Activated CD8-positive, alpha-beta T cell treated with anti-CD3 and anti-CD28 coated beads, Interleukin-2, amount 10 ng/mL, durations not matched to agents 7 days and 5 days (primary cell): ENCODE data around the gene CBR3. TPM values are rescaled to one million over a fixed set of nuclear protein-coding genes. Genes with fewer than 3 reads are reported as not detected.
"Not testable (repeated sequence)": the region's sequence is repeated elsewhere in the genome, so short reads cannot be mapped to it uniquely, and the experiment has no call there.

Source experiments
- ATAC-seq: fragments of 150-1000 bp; cut with Tn5 transposase; one replicate; pipeline ENCODE4 v1.10.0; 2021; ENCODE audit warnings: moderate library complexity
- CTCF ChIA-PET: fragments of 350-600 bp; sonication (Branson Sonifier 250); formaldehyde crosslinking; loops from one replicate; lab custom pipeline; 2021; ENCODE audit warnings: antibody characterized with exemption; lab: Charles Lee
- POLR2A ChIA-PET: fragments of 350-600 bp; sonication (Branson Sonifier 250); formaldehyde crosslinking; loops from one replicate; lab custom pipeline; 2021; ENCODE audit warnings: antibody characterized with exemption; lab: Charles Lee
- DNase-seq: peaks from one replicate; pipeline ENCODE4 v3.0.0-alpha.2; 2020
- H3K27ac Mint-ChIP-seq: one replicate; pipeline ENCODE4 v1.8.0; 2021; ENCODE audit warnings: mild to moderate bottlenecking, mixed read lengths
- H3K27me3 Mint-ChIP-seq: one replicate; pipeline ENCODE4 v1.8.0; 2021; ENCODE audit warnings: low read depth, mixed read lengths
- H3K36me3 Mint-ChIP-seq: one replicate; pipeline ENCODE4 v1.8.0; 2021; ENCODE audit warnings: low read depth, mixed read lengths
- H3K4me1 Mint-ChIP-seq: one replicate; pipeline ENCODE4 v1.8.0; 2021; ENCODE audit warnings: low read depth, mixed read lengths
- H3K4me3 Mint-ChIP-seq: one replicate; pipeline ENCODE4 v1.8.0; 2021; ENCODE audit warnings: mild to moderate bottlenecking, mixed read lengths
- H3K9me3 Mint-ChIP-seq: one replicate; pipeline ENCODE4 v1.8.0; 2022; ENCODE audit warnings: mixed read lengths; ENCODE audit not compliant: insufficient read depth
- total RNA-seq, 2 experiments: library from RNA; stranded (reverse); gene quantifications; one replicate each; pipeline ENCODE4 v1.2.3, GENCODE V29; 2021

The CBR3 gene
- total RNA-seq, 2 experiments from 2014 or later = 29.6 to 32.3 TPM

- CTCF ChIA-PET = interaction anchor here (1.0 to 1.7 kb wide), 3 partner anchors 13 to 18 kb away, joined by 3 read pairs; no protein-coding TSS in a partner anchor
- POLR2A ChIA-PET = no interaction called here
- ATAC-seq (no peak), DNase-seq (no peak)
- H3K27me3 Mint-ChIP-seq = peaks cover 1% of the 10 kb centered on the region
- H3K4me1 Mint-ChIP-seq = peaks cover 15% of the 10 kb centered on the region
- H3K36me3 Mint-ChIP-seq = no peaks in the 10 kb centered on the region
- no peak overlapping the region for H3K4me3 Mint-ChIP-seq
- H3K9me3 Mint-ChIP-seq = no peaks in the 10 kb centered on the region
- no peak overlapping the region for H3K27ac Mint-ChIP-seq
Measured at GRCh38 chr21:36122977-36123376, 11.9 kb upstream of the CBR3 start.

- no peak overlapping the region for H3K4me3 Mint-ChIP-seq
- H3K4me1 Mint-ChIP-seq = peaks cover 24% of the 10 kb centered on the region
- peaks cover 6% of the 10 kb centered on the region for H3K27me3 Mint-ChIP-seq
- DNase-seq (no peak), ATAC-seq (no peak)
- H3K9me3 Mint-ChIP-seq = no peaks in the 10 kb centered on the region
- no peak overlapping the region for H3K27ac Mint-ChIP-seq
- ChIA-PET CTCF (interaction anchor here (1.0 to 1.5 kb wide), 7 partner anchors 9 to 1328 kb away, joined by 3 to 4 read pairs (median 3); no protein-coding TSS in a partner anchor), POLR2A (interaction anchor here (0.6 to 0.7 kb wide), 2 partner anchors 11 to 15 kb away, joined by 3 read pairs; no protein-coding TSS in a partner anchor)
- H3K36me3 Mint-ChIP-seq = no peaks in the 10 kb centered on the region
Measured at GRCh38 chr21:36124395-36124794, 10.5 kb upstream of the CBR3 start.

GRCh38 chr21:36125512-36126207 lies 9.2 kb upstream of the CBR3 start:
- H3K27me3 Mint-ChIP-seq = peaks cover 6% of the 10 kb centered on the region
- H3K4me3 Mint-ChIP-seq = no peak overlapping the region
- CTCF ChIA-PET = interaction anchor here (0.6 to 3.2 kb wide), 20 partner anchors 9 to 1329 kb away, joined by 3 to 23 read pairs (median 3); partner anchors contain the start of genes CBR1 and CBR3
- DNase-seq (peak; percentile 75), ATAC-seq (peak; percentile 26)
- no peak overlapping the region for H3K27ac Mint-ChIP-seq
- peaks cover 4% of the 10 kb centered on the region for H3K36me3 Mint-ChIP-seq
- H3K9me3 Mint-ChIP-seq = no peaks in the 10 kb centered on the region
- POLR2A ChIA-PET = no interaction called here
- peaks cover 31% of the 10 kb centered on the region for H3K4me1 Mint-ChIP-seq

- DNase-seq (no peak), ATAC-seq (no peak)
- H3K4me1 Mint-ChIP-seq = peaks cover 35% of the 10 kb centered on the region
- no peak overlapping the region for H3K4me3 Mint-ChIP-seq
- H3K36me3 Mint-ChIP-seq = peaks cover 8% of the 10 kb centered on the region
- CTCF ChIA-PET = interaction anchor here (0.6 to 3.2 kb wide), 10 partner anchors 10 to 1325 kb away, joined by 3 to 23 read pairs (median 3); partner anchors contain the start of gene CBR3
- no peaks in the 10 kb centered on the region for H3K9me3 Mint-ChIP-seq
- POLR2A ChIA-PET = no interaction called here
- no peak overlapping the region for H3K27ac Mint-ChIP-seq
- H3K27me3 Mint-ChIP-seq = peaks cover 6% of the 10 kb centered on the region
Measured at GRCh38 chr21:36126208-36126565, 8.7 kb upstream of the CBR3 start.

GRCh38 chr21:36126621-36127110 lies 8.2 kb upstream of the CBR3 start:
- Mint-ChIP-seq H3K27ac (no peak overlapping the region), H3K4me3 (no peak overlapping the region), H3K27me3 (peaks cover 6% of the 10 kb centered on the region), H3K4me1 (peaks cover 35% of the 10 kb centered on the region), H3K36me3 (peaks cover 8% of the 10 kb centered on the region), H3K9me3 (no peaks in the 10 kb centered on the region)
- POLR2A ChIA-PET = interaction anchor here (1.1 kb wide), 1 partner anchor 9 kb away, joined by 8 read pairs; no protein-coding TSS in a partner anchor
- DNase-seq = no peak
- CTCF ChIA-PET = interaction anchor here (0.8 to 3.2 kb wide), 10 partner anchors 10 to 1083 kb away, joined by 3 to 23 read pairs (median 4); no protein-coding TSS in a partner anchor
- no peak for ATAC-seq

- Mint-ChIP-seq H3K27ac (no peak overlapping the region), H3K4me3 (no peak overlapping the region)
Measured at GRCh38 chr21:36127250-36127904, 7.5 kb upstream of the CBR3 start.

GRCh38 chr21:36127977-36128376 lies 6.9 kb upstream of the CBR3 start:
- H3K27me3 Mint-ChIP-seq = peaks cover 6% of the 10 kb centered on the region
- POLR2A ChIA-PET = no interaction called here
- no peak overlapping the region for H3K4me3 Mint-ChIP-seq

More at GRCh38 chr21:36127250-36127904, 7.5 kb upstream of the CBR3 start:
- POLR2A ChIA-PET = interaction anchor here (1.1 kb wide), 1 partner anchor 8 kb away, joined by 8 read pairs; no protein-coding TSS in a partner anchor
- no peaks in the 10 kb centered on the region for H3K9me3 Mint-ChIP-seq
- ATAC-seq (no peak), DNase-seq (no peak)
- peaks cover 6% of the 10 kb centered on the region for H3K27me3 Mint-ChIP-seq
- CTCF ChIA-PET = interaction anchor here (0.8 to 3.2 kb wide), 8 partner anchors 7 to 79 kb away, joined by 3 to 23 read pairs (median 4); no protein-coding TSS in a partner anchor
- H3K36me3 Mint-ChIP-seq = peaks cover 12% of the 10 kb centered on the region
- peaks cover 38% of the 10 kb centered on the region for H3K4me1 Mint-ChIP-seq

GRCh38 chr21:36129219-36129618 lies 5.7 kb upstream of the CBR3 start:
- H3K27me3 Mint-ChIP-seq = peaks cover 6% of the 10 kb centered on the region
- ATAC-seq = no peak
- POLR2A ChIA-PET = interaction anchor here (1.0 kb wide), 1 partner anchor 15 kb away, joined by 4 read pairs; no protein-coding TSS in a partner anchor
- peak overlapping the region; percentile 9 for H3K4me3 Mint-ChIP-seq
- H3K36me3 Mint-ChIP-seq = peaks cover 18% of the 10 kb centered on the region
- DNase-seq = no peak
- no peak overlapping the region for H3K27ac Mint-ChIP-seq
- peaks cover 46% of the 10 kb centered on the region for H3K4me1 Mint-ChIP-seq
- no peaks in the 10 kb centered on the region for H3K9me3 Mint-ChIP-seq
- CTCF ChIA-PET = interaction anchor here (0.9 kb wide), 1 partner anchor 10 kb away, joined by 3 read pairs; no protein-coding TSS in a partner anchor

More at GRCh38 chr21:36127977-36128376, 6.9 kb upstream of the CBR3 start:
- no peaks in the 10 kb centered on the region for H3K9me3 Mint-ChIP-seq
- CTCF ChIA-PET = interaction anchor here (1.1 to 3.2 kb wide), 4 partner anchors 8 to 15 kb away, joined by 3 to 23 read pairs (median 6); no protein-coding TSS in a partner anchor
- H3K27ac Mint-ChIP-seq = no peak overlapping the region
- peaks cover 15% of the 10 kb centered on the region for H3K36me3 Mint-ChIP-seq
- ATAC-seq (no peak), DNase-seq (no peak)
- H3K4me1 Mint-ChIP-seq = peaks cover 42% of the 10 kb centered on the region

GRCh38 chr21:36130414-36130762 lies 4.5 kb upstream of the CBR3 start:
- ATAC-seq, DNase-seq, H3K27me3 Mint-ChIP-seq, H3K9me3 Mint-ChIP-seq, CTCF ChIA-PET: not testable (repeated sequence)
- Mint-ChIP-seq H3K4me3 (peak overlapping the region; percentile 84), H3K4me1 (peaks cover 49% of the 10 kb centered on the region), H3K36me3 (peaks cover 20% of the 10 kb centered on the region), H3K27ac (peak overlapping the region; percentile 80)
- POLR2A ChIA-PET = interaction anchor here (0.5 kb wide), 1 partner anchor 217 kb away, joined by 3 read pairs; no protein-coding TSS in a partner anchor

- DNase-seq, H3K27ac Mint-ChIP-seq, H3K27me3 Mint-ChIP-seq, H3K9me3 Mint-ChIP-seq, CTCF ChIA-PET, ATAC-seq: not testable (repeated sequence)
- Mint-ChIP-seq H3K4me3 (peak overlapping the region; percentile 84), H3K4me1 (peaks cover 45% of the 10 kb centered on the region), H3K36me3 (peaks cover 21% of the 10 kb centered on the region)
- POLR2A ChIA-PET = interaction anchor here (0.5 kb wide), 1 partner anchor 217 kb away, joined by 3 read pairs; no protein-coding TSS in a partner anchor
Measured at GRCh38 chr21:36130839-36131238, 4.0 kb upstream of the CBR3 start.

GRCh38 chr21:36132696-36133095 lies 2.2 kb upstream of the CBR3 start:
- Mint-ChIP-seq H3K27ac (no peak overlapping the region), H3K4me1 (peaks cover 52% of the 10 kb centered on the region), H3K27me3 (peaks cover 6% of the 10 kb centered on the region), H3K36me3 (peaks cover 28% of the 10 kb centered on the region), H3K4me3 (no peak overlapping the region), H3K9me3 (no peaks in the 10 kb centered on the region)
- ATAC-seq (no peak), DNase-seq (no peak)
- ChIA-PET POLR2A (interaction anchor here (0.9 kb wide), 1 partner anchor 167 kb away, joined by 3 read pairs; no protein-coding TSS in a partner anchor), CTCF (interaction anchor here (1.2 to 1.6 kb wide), 2 partner anchors 9 to 19 kb away, joined by 5 to 8 read pairs; no protein-coding TSS in a partner anchor)
